Testis (tissue), 3 donors: ENCODE measurements around the gene TMEM178B. TPM values are rescaled to one million over a fixed set of nuclear protein-coding genes. Genes with fewer than 3 reads are reported as not detected.
A peak's percentile ranks its signal among the peaks of the same experiment; 100 is the strongest.

ENCODE experiments used
- DNase-seq: peaks from one replicate; pipeline ENCODE4 v3.0.0-alpha.2; 2019
- H3K27ac ChIP-seq, 2 donors: fragments of 200-600 bp; sonication (generic); one replicate each; pipeline ENCODE4 v1.5.1; 2019
- H3K27me3 ChIP-seq: fragments of 200-600 bp; sonication (generic); one replicate; pipeline ENCODE4 v1.5.1; 2019
- H3K36me3 ChIP-seq: fragments of 200-600 bp; sonication (generic); one replicate; pipeline ENCODE4 v1.5.1; 2017; ENCODE audit warnings: low read depth; ENCODE audit errors: missing control alignments
- H3K4me1 ChIP-seq: fragments of 200-600 bp; sonication (generic); one replicate; pipeline ENCODE4 v1.5.1; 2019
- H3K4me3 ChIP-seq, 2 donors: fragments of 200-600 bp; sonication (generic); one replicate each; pipeline ENCODE4 v1.5.1; 2017 to 2019
- H3K9me3 ChIP-seq: fragments of 200-600 bp; sonication (generic); one replicate; pipeline ENCODE4 v1.5.1; 2017
- CTCF ChIP-seq, 3 experiments: fragments of 450-650 bp in 2 of 3; fragments of 200-600 bp in 1 of 3; sonication (generic) in 1 of 3; IDR thresholded peaks; one replicate each; pipeline ENCODE4 v1.5.1; 2016 to 2019; ENCODE audit warnings: antibody characterized with exemption in 3 of 3, mild to moderate bottlenecking in 2 of 3, moderate library complexity in 1 of 3
- POLR2A ChIP-seq: fragments of 450-650 bp; IDR thresholded peaks from one replicate; pipeline ENCODE4 v1.6.1; 2017; ENCODE audit warnings: antibody characterized with exemption, mild to moderate bottlenecking, moderate library complexity
- WGBS, 2 donors: methylation state at CpG; one replicate each; pipeline ENCODE4 v1.1.5; 2018; 5-methylcytosine and 5-hydroxymethylcytosine counted together
- intact Hi-C: fragments of 100-400 bp; cut with DNase I; formaldehyde crosslinking; loops from one replicate; pipeline ENCODE4 v1.15.1; 2023; ENCODE audit warnings: low total_unique reads
- polyA plus RNA-seq: library from polyadenylated mRNA; stranded (reverse); fragments of 350-450 nt; fragmentation: Illumina TruSeq; extraction: RNeasy Lipid Tissue Mini Kit (QIAGEN cat#74804); gene quantifications from one replicate; pipeline ENCODE4 v1.2.3, GENCODE V29; 2014; ENCODE audit warnings: low read depth, low replicate concordance; ENCODE audit not compliant: insufficient read depth
- total RNA-seq, 2 donors: library from RNA; depleted of rRNA; stranded (reverse); fragments of >200 nt; gene quantifications; one replicate each; pipeline ENCODE4 v1.2.3, GENCODE V29; 2016

TMEM178B gene
- total and polyA plus RNA-seq, 3 donors from 2014 or later = 1.7 to 7.2 (median 2.0) TPM

- Histone ChIP-seq H3K4me1 (no peaks in the 10 kb centered on the region), H3K36me3 (no peaks in the 10 kb centered on the region), H3K9me3 (no peaks in the 10 kb centered on the region), H3K27me3 (no peaks in the 10 kb centered on the region), H3K27ac (no peak overlapping the region), H3K4me3 (no peak overlapping the region)
- intact Hi-C loops = no loop called here
- WGBS, 2 donors = 83 to 90% methylated on average over 8 of the region's 8 CpGs
- no peak for DNase-seq
- TF ChIP-seq POLR2A (no peak), CTCF (IDR thresholded peaks at IDR 0.05) (no peak)
These were observed 152.2 kb downstream of the TMEM178B start for GRCh38 chr7:141225916-141226618.

DNA sequence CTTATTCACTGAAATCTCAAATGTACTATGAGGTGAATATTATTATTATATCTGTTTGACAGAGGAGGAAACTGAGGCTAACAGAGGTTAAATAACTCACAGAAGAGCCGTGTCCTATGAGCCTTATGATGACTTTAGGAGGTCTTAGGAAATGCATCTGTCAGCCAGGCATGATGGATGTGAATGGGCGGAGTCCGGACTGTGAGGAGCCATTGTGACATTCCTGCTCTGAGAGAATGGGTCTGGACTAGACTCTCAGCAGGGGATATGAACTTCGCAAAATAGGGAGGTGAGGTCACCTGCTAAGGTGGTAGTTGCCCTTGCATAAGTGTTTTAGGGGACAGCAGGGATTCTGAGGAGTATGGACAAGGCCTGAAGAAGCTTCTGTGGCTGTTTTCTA lies 153.6 kb downstream of the TMEM178B start:
- no peaks in the 10 kb centered on the region for H3K9me3 ChIP-seq
- H3K4me1 ChIP-seq = no peaks in the 10 kb centered on the region
- no peak for DNase-seq
- 77 to 82% methylated on average over 3 to 4 of the region's 4 CpGs for WGBS, 2 donors
- no peak overlapping the region for H3K4me3 ChIP-seq
- H3K27me3 ChIP-seq = no peaks in the 10 kb centered on the region
- H3K36me3 ChIP-seq = no peaks in the 10 kb centered on the region
- intact Hi-C loops = no loop called here
- TF ChIP-seq POLR2A (no peak), CTCF (IDR thresholded peaks at IDR 0.05) (no peak)
- no peak overlapping the region for H3K27ac ChIP-seq

DNA sequence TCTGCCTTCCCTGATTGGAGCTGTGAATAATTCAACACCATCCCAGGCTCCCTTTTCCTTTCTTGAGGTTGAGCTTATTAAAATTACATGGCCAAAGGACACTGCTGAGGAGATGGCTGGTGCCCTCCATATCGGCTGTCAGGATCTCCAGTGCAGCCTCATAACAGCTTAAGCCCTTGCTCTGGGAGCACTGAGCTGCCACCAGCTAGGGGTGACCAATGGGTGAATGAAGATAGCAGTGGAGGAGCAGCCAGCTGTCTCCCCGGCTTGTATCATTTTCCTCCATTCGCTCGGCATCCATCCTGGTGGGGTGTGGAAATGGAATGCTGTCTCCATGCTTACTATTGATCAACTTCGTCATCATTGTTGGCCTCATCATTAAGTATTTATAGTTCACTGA lies 154.6 kb downstream of the TMEM178B start:
- TF ChIP-seq CTCF (IDR thresholded peaks at IDR 0.05) (no peak), POLR2A (no peak)
- no peak for DNase-seq
- Histone ChIP-seq H3K4me3 (no peak overlapping the region), H3K27me3 (no peaks in the 10 kb centered on the region), H3K27ac (no peak overlapping the region), H3K4me1 (no peaks in the 10 kb centered on the region), H3K36me3 (no peaks in the 10 kb centered on the region), H3K9me3 (no peaks in the 10 kb centered on the region)
- intact Hi-C loops = no loop called here
- 92% methylated on average over 5 of the region's 5 CpGs for WGBS, 2 donors

DNA sequence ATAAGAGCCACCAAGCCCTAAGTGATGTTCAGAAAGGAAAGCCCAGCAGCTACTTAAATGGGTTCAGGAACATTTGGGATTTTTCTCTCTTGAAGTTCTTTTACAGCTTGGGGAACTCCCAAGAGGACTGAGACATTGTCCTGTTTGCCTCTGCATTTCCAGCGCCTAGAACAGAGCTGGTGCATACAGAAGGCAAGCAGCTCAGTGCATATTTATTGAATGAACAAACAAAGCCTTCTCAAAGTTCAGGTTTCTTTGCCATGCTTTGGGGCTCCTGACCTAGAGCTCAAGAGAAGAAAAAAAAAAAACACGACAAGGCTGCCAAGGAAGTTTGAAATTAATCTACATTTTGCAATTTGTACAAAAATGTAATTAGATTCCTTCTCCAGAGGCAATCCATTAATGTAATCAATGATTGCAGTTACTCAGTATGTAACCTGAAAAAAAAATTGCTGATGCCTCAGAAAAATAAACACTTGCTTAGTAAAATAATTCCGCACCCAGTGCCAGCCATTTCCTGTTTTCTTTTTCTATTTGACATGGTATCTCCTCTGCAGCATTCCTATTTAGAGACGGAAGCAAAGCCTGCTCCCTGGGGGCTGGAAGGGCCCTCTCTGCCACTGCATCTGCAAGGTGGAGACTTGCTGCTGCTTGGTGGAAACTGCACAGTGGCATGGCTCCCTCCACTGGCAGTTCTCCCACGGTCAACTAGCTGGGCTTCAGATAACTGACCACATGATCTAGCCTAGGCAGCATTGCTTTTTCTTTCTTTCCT lies 157.3 kb downstream of the TMEM178B start:
- no peaks in the 10 kb centered on the region for H3K27me3 ChIP-seq
- peak; percentile 71 for DNase-seq
- no peak overlapping the region for H3K27ac ChIP-seq
- H3K4me3 ChIP-seq = no peak overlapping the region
- no peaks in the 10 kb centered on the region for H3K36me3 ChIP-seq
- WGBS, 2 donors = 50 to 60% methylated on average over 5 of the region's 5 CpGs
- no peaks in the 10 kb centered on the region for H3K9me3 ChIP-seq
- intact Hi-C loops = no loop called here
- TF ChIP-seq CTCF (IDR thresholded peaks at IDR 0.05) = peak in 1 of 3 experiments; percentile 6
- no peak for TF ChIP-seq POLR2A
- H3K4me1 ChIP-seq = no peaks in the 10 kb centered on the region
